Natural killer cell (primary cell): ENCODE measurements around the gene APBA2. TPM values are rescaled to one million over a fixed set of nuclear protein-coding genes. Genes with fewer than 3 reads are reported as not detected.

Experiments used
- ATAC-seq, 3 donors: fragments of 150-1000 bp in 2 of 3; fragments of 200-7000 bp in 1 of 3; cut with Tn5 transposase; 1 replicate in 1 of 3; 2 replicates in 2 of 3; pipeline ENCODE4 v1.10.0; 2021; ENCODE audit warnings: mild to moderate bottlenecking in 2 of 3, moderate library complexity in 2 of 3
- DNase-seq, 2 donors: peaks; one replicate each; pipeline versions ENCODE4 v3.0.0 to v3.0.0-alpha.2; 2013 to 2021; ENCODE audit warnings: mixed read lengths in 1 of 2
- H3K27ac ChIP-seq: one replicate; pipeline ENCODE4 v1.5.1; 2013; ENCODE audit warnings: mild to moderate bottlenecking, low read length
- H3K27me3 ChIP-seq: one replicate; pipeline ENCODE4 v1.6.1; 2013; ENCODE audit warnings: low read length; ENCODE audit not compliant: control insufficient read depth, insufficient read depth
- H3K36me3 ChIP-seq: one replicate; pipeline ENCODE4 v1.6.1; 2013; ENCODE audit warnings: low read length; ENCODE audit not compliant: control insufficient read depth, insufficient read depth
- H3K4me1 ChIP-seq: one replicate; pipeline ENCODE4 v1.6.1; 2013; ENCODE audit warnings: low read length; ENCODE audit not compliant: control insufficient read depth, insufficient read depth
- H3K4me3 ChIP-seq: one replicate; pipeline ENCODE4 v1.5.1; 2013; ENCODE audit warnings: low read length
- H3K9me3 ChIP-seq: one replicate; pipeline ENCODE4 v1.6.1; 2013; ENCODE audit warnings: low read length; ENCODE audit not compliant: control insufficient read depth, insufficient read depth
- H3K27ac Mint-ChIP-seq, 2 donors: one replicate each; pipeline ENCODE4 v1.8.0; 2022; ENCODE audit warnings: mild to moderate bottlenecking in 2 of 2, mixed read lengths in 2 of 2, moderate library complexity in 1 of 2
- H3K27me3 Mint-ChIP-seq, 2 donors: one replicate each; pipeline ENCODE4 v1.8.0; 2022; ENCODE audit warnings: low read depth in 2 of 2, mixed read lengths in 2 of 2
- H3K36me3 Mint-ChIP-seq: one replicate; pipeline ENCODE4 v1.8.0; 2022; ENCODE audit warnings: mixed read lengths
- H3K4me1 Mint-ChIP-seq, 2 donors: one replicate each; pipeline ENCODE4 v1.8.0; 2022; ENCODE audit warnings: mixed read lengths in 2 of 2
- H3K4me3 Mint-ChIP-seq: one replicate; pipeline ENCODE4 v1.8.0; 2022; ENCODE audit warnings: mild to moderate bottlenecking, moderate library complexity, mixed read lengths
- H3K9me3 Mint-ChIP-seq, 2 donors: one replicate each; pipeline ENCODE4 v1.8.0; 2022; ENCODE audit warnings: mixed read lengths in 2 of 2
- CTCF ChIP-seq: fragments of 200-600 bp; IDR thresholded peaks from one replicate; pipeline ENCODE4 v1.8.0; 2022; ENCODE audit warnings: antibody characterized with exemption
- WGBS: methylation state at CpG from one replicate; pipeline ENCODE4 v1.1.7; 2013; ENCODE audit warnings: missing lambda C conversion rate; ENCODE audit not compliant: insufficient coverage; 5-methylcytosine and 5-hydroxymethylcytosine counted together
- intact Hi-C: fragments of 100-400 bp; cut with micrococcal nuclease; formaldehyde crosslinking; loops from one replicate; pipeline ENCODE4 v1.14.2; 2022
- total RNA-seq, 4 donors: library from RNA; stranded (reverse); fragments of 120-200 nt in 1 of 4; gene quantifications; one replicate each; pipeline versions ENCODE4 v1.2.3 to v1.2.4, GENCODE V29; 2013 to 2022

The APBA2 gene
- total RNA-seq, 3 donors from 2014 or later (not counting 1 experiment from before 2014, with no cell fraction given) = 96.4 to 119 (median 97.9) TPM

- Histone ChIP-seq H3K9me3 (no peaks in the 10 kb centered on the region), H3K4me3 (no peak overlapping the region), H3K27me3 (no peaks in the 10 kb centered on the region), H3K4me1 (peaks cover 55% of the 10 kb centered on the region), H3K36me3 (no peaks in the 10 kb centered on the region), H3K27ac (no peak overlapping the region)
- ATAC-seq = no peak
- Mint-ChIP-seq H3K27me3 (no peaks in the 10 kb centered on the region), H3K36me3 (no peaks in the 10 kb centered on the region), H3K9me3 (no peaks in the 10 kb centered on the region), H3K4me3 (peak overlapping the region; percentile 45), H3K27ac (peak overlapping the region; percentile 89 to 97), H3K4me1 (peaks cover 51 to 71% of the 10 kb centered on the region in 2 donors)
- intact Hi-C loops = loop anchor here (2.0 kb wide), 1 partner anchor 155 kb away; no protein-coding TSS in a partner anchor
- no peak for TF ChIP-seq CTCF
- peak in 1 of 2 donors; percentile 47 for DNase-seq
- WGBS = 74% methylated on average over 9 of the region's 9 CpGs
Measured at GRCh38 chr15:28933710-28934445, 48.1 kb downstream of the APBA2 start.

GRCh38 chr15:28934645-28935044, 48.9 kb downstream of the APBA2 start:
- TF ChIP-seq CTCF = no peak
- Mint-ChIP-seq H3K27ac (peak overlapping the region; percentile 89 to 97), H3K4me3 (no peak overlapping the region), H3K4me1 (peaks cover 57 to 74% of the 10 kb centered on the region in 2 donors), H3K27me3 (no peaks in the 10 kb centered on the region), H3K36me3 (no peaks in the 10 kb centered on the region), H3K9me3 (no peaks in the 10 kb centered on the region)
- H3K27ac ChIP-seq = no peak overlapping the region
- H3K4me1 ChIP-seq = peaks cover 61% of the 10 kb centered on the region
- H3K4me3 ChIP-seq = no peak overlapping the region
- no peaks in the 10 kb centered on the region for H3K9me3 ChIP-seq
- H3K27me3 ChIP-seq = no peaks in the 10 kb centered on the region
- H3K36me3 ChIP-seq = no peaks in the 10 kb centered on the region
- DNase-seq (no peak), ATAC-seq (no peak)
- WGBS = 92% methylated on average over 6 of the region's 6 CpGs
- intact Hi-C loops = loop anchor here (2.0 to 5.0 kb wide), 3 partner anchors 98 to 154 kb away; no protein-coding TSS in a partner anchor

GRCh38 chr15:28935316-28935715, 49.5 kb downstream of the APBA2 start:
- Mint-ChIP-seq H3K27me3 (no peaks in the 10 kb centered on the region), H3K27ac (peak overlapping the region; percentile 89 to 97), H3K9me3 (no peaks in the 10 kb centered on the region), H3K36me3 (no peaks in the 10 kb centered on the region), H3K4me1 (peaks cover 59 to 76% of the 10 kb centered on the region in 2 donors), H3K4me3 (peak overlapping the region; percentile 78)
- Histone ChIP-seq H3K9me3 (no peaks in the 10 kb centered on the region), H3K27ac (no peak overlapping the region), H3K4me3 (no peak overlapping the region), H3K27me3 (no peaks in the 10 kb centered on the region), H3K4me1 (peaks cover 68% of the 10 kb centered on the region), H3K36me3 (no peaks in the 10 kb centered on the region)
- DNase-seq (peak; percentile 53 to 76), ATAC-seq (peak; percentile 51 to 76 (median 69))
- 45% methylated on average over 6 of the region's 6 CpGs for WGBS
- intact Hi-C loops = loop anchor here (2.0 to 5.0 kb wide), 3 partner anchors 97 to 153 kb away; no protein-coding TSS in a partner anchor
- peak; percentile 73 for TF ChIP-seq CTCF
